Measurements from ENCODE around the gene RBM10. TPM values are rescaled to one million over a fixed set of nuclear protein-coding genes. Genes with fewer than 3 reads are reported as not detected.
A peak's percentile ranks its signal among the peaks of the same experiment; 100 is the strongest.

The RBM10 gene
- total and polyA plus RNA-seq, 2 of the 13 experiments (the other 11 are each of a cell fraction or from before 2014, with no cell fraction given), result 15.9 to 43.1 TPM

- TF ChIP-seq, protein P1, sequence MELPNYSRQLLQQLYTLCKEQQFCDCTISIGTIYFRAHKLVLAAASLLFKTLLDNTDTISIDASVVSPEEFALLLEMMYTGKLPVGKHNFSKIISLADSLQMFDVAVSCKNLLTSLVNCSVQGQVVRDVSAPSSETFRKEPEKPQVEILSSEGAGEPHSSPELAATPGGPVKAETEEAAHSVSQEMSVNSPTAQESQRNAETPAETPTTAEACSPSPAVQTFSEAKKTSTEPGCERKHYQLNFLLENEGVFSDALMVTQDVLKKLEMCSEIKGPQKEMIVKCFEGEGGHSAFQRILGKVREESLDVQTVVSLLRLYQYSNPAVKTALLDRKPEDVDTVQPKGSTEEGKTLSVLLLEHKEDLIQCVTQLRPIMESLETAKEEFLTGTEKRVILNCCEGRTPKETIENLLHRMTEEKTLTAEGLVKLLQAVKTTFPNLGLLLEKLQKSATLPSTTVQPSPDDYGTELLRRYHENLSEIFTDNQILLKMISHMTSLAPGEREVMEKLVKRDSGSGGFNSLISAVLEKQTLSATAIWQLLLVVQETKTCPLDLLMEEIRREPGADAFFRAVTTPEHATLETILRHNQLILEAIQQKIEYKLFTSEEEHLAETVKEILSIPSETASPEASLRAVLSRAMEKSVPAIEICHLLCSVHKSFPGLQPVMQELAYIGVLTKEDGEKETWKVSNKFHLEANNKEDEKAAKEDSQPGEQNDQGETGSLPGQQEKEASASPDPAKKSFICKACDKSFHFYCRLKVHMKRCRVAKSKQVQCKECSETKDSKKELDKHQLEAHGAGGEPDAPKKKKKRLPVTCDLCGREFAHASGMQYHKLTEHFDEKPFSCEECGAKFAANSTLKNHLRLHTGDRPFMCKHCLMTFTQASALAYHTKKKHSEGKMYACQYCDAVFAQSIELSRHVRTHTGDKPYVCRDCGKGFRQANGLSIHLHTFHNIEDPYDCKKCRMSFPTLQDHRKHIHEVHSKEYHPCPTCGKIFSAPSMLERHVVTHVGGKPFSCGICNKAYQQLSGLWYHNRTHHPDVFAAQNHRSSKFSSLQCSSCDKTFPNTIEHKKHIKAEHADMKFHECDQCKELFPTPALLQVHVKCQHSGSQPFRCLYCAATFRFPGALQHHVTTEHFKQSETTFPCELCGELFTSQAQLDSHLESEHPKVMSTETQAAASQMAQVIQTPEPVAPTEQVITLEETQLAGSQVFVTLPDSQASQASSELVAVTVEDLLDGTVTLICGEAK (IDR thresholded peaks at IDR 0.05), result no peak
- TF ChIP-seq, protein P1 (CRISPR knock-in tag; IDR thresholded peaks at IDR 0.05), result no peak
- TF ChIP-seq ZEB1 (IDR thresholded peaks at IDR 0.05; ENCODE audit: insufficient replicate concordance, low read depth) (no peak), ZNF713 (CRISPR knock-in tag; IDR thresholded peaks at IDR 0.05) (no peak), SALL2 (CRISPR knock-in tag; IDR thresholded peaks at IDR 0.05) (0 out of 2 replicates have a peak, but pooled peaks have one; percentile 42), ZNF446 (CRISPR knock-in tag; IDR thresholded peaks at IDR 0.05) (no peak), SIN3A (IDR thresholded peaks at IDR 0.05; ENCODE audit: borderline replicate concordance, low read depth, low read length) (peak; percentile 23; the same call in 1 of the 2 replicates), ELF1 (CRISPR knock-in tag; IDR thresholded peaks at IDR 0.05) (peak; percentile 70), ZNF260 (CRISPR knock-in tag; IDR thresholded peaks at IDR 0.05; ENCODE audit: borderline replicate concordance, low read depth) (no peak), ZNF790 (CRISPR knock-in tag; IDR thresholded peaks at IDR 0.05; ENCODE audit: borderline replicate concordance) (no peak), ZNF816 (CRISPR knock-in tag; IDR thresholded peaks at IDR 0.05; ENCODE audit: borderline replicate concordance) (no peak), GMEB1 (CRISPR knock-in tag; IDR thresholded peaks at IDR 0.05; ENCODE audit: borderline replicate concordance) (no peak), ZNF367 (CRISPR knock-in tag; IDR thresholded peaks at IDR 0.05; ENCODE audit: borderline replicate concordance) (no peak), NFE2L1 (CRISPR knock-in tag; IDR thresholded peaks at IDR 0.05; ENCODE audit: borderline replicate concordance) (no peak), ZBTB8A (CRISPR knock-in tag; IDR thresholded peaks at IDR 0.05; ENCODE audit: borderline replicate concordance, low read depth) (no peak), ZBTB3 (CRISPR knock-in tag; IDR thresholded peaks at IDR 0.05; ENCODE audit: borderline replicate concordance, low read depth) (no peak), CENPBD1 (CRISPR knock-in tag; IDR thresholded peaks at IDR 0.05; ENCODE audit: borderline replicate concordance, low read depth) (no peak), CBX1 (IDR thresholded peaks at IDR 0.05; ENCODE audit: low read depth) (no peak), ZNF615 (CRISPR knock-in tag; IDR thresholded peaks at IDR 0.05; ENCODE audit: borderline replicate concordance) (no peak)
Observed at GRCh38 chrX:47193475-47194193, 48.6 kb downstream of the RBM10 start, which contains the start of gene UBA1 (continued).

All from HepG2 (cell line).